ENCODE data around the gene PBRM1. TPM values are rescaled to one million over a fixed set of nuclear protein-coding genes. Genes with fewer than 3 reads are reported as not detected.

Gene PBRM1
- total and polyA plus RNA-seq, 2 experiments from 2014 or later: 57.5 to 72.5 TPM

- H3K27me3 Mint-ChIP-seq (ENCODE audit: insufficient read depth, low read depth, poor library complexity): peaks cover 11% of the 10 kb centered on the region
- H3K27ac Mint-ChIP-seq: no peak overlapping the region
These were observed 36.8 kb upstream of the PBRM1 start for GRCh38 chr3:52722491-52722890.

More at GRCh38 chr3:52722491-52722890, 36.8 kb upstream of the PBRM1 start:
- Histone ChIP-seq H3K27me3 (ENCODE audit: insufficient read depth) (no peaks in the 10 kb centered on the region), H4K20me1 (replicated peaks; ENCODE audit: insufficient read depth) (no peaks in the 10 kb centered on the region), H3K36me3 (ENCODE audit: insufficient read depth) (no peaks in the 10 kb centered on the region), H3K9me2 (ENCODE audit: insufficient read depth) (no peaks in the 10 kb centered on the region), H3K27ac (ENCODE audit: low read depth) (no peak overlapping the region), H3K79me2 (replicated peaks; ENCODE audit: insufficient read depth) (no peaks in the 10 kb centered on the region), H3K4me2 (no peak overlapping the region), H3K4me1 (ENCODE audit: insufficient read depth) (no peaks in the 10 kb centered on the region), H3F3A (replicated peaks; ENCODE audit: low read depth) (no peaks in the 10 kb centered on the region), H3K4me3 (no peak overlapping the region), H2AFZ (no peak overlapping the region)
- Mint-ChIP-seq H3K4me1 (no peaks in the 10 kb centered on the region), H3K9me3 (peaks cover under 1% of the 10 kb centered on the region; the same call in 1 of the 3 replicates), H3K4me3 (no peak overlapping the region), H3K36me3 (ENCODE audit: low read depth) (peaks cover 12% of the 10 kb centered on the region)
- ATAC-seq (no peak), DNase-seq (ENCODE audit: low spot score) (no peak)
- TF ChIP-seq CREB1 (CRISPR knock-in tag; IDR thresholded peaks at IDR 0.05; ENCODE audit: low read depth) (no peak), EZH2 (IDR thresholded peaks at IDR 0.05; ENCODE audit: low read depth, unreplicated experiment) (no peak), ZNF462 (CRISPR knock-in tag; IDR thresholded peaks at IDR 0.05) (no peak), EZH2phosphoT487 (IDR thresholded peaks at IDR 0.05; ENCODE audit: unreplicated experiment) (no peak), ETS1 (IDR thresholded peaks at IDR 0.05) (no peak), ZNF331 (CRISPR knock-in tag; IDR thresholded peaks at IDR 0.05; ENCODE audit: low read depth) (no peak), POLR2AphosphoS5 (IDR thresholded peaks at IDR 0.05; ENCODE audit: low read depth) (no peak), STAT1 (IDR thresholded peaks at IDR 0.05; ENCODE audit: unreplicated experiment) (no peak)
- TF ChIP-seq, protein P1, sequence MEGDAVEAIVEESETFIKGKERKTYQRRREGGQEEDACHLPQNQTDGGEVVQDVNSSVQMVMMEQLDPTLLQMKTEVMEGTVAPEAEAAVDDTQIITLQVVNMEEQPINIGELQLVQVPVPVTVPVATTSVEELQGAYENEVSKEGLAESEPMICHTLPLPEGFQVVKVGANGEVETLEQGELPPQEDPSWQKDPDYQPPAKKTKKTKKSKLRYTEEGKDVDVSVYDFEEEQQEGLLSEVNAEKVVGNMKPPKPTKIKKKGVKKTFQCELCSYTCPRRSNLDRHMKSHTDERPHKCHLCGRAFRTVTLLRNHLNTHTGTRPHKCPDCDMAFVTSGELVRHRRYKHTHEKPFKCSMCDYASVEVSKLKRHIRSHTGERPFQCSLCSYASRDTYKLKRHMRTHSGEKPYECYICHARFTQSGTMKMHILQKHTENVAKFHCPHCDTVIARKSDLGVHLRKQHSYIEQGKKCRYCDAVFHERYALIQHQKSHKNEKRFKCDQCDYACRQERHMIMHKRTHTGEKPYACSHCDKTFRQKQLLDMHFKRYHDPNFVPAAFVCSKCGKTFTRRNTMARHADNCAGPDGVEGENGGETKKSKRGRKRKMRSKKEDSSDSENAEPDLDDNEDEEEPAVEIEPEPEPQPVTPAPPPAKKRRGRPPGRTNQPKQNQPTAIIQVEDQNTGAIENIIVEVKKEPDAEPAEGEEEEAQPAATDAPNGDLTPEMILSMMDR (conservative IDR thresholded peaks at IDR 0.05; ENCODE audit: low read depth in 2 of 2): no peak

All from GM23338 (cell line).